SK-N-SH treated with all-trans-retinoic acid at 6 μM for 48 hours (cell line): ENCODE measurements around the gene SP140.

ENCODE experiments used
- ATAC-seq: fragments of 200-7000 bp; cut with Tn5 transposase; 3 replicates; pipeline ENCODE4 v1.9.1; 2020; ENCODE audit warnings: mild to moderate bottlenecking, moderate library complexity
- ARNTL ChIP-seq: fragments of 450-650 bp; formaldehyde crosslinking; IDR thresholded peaks from 2 replicates; pipeline ENCODE4 v1.5.0; 2020; ENCODE audit warnings: low read depth, mild to moderate bottlenecking, moderate library complexity, borderline replicate concordance
- BACH2 ChIP-seq: fragments of 250-450 bp; sonication (Bioruptor Pico); IDR thresholded peaks from 2 replicates; pipeline ENCODE4 v1.9.0; 2021; ENCODE audit warnings: mild to moderate bottlenecking, borderline replicate concordance
- CSDC2 ChIP-seq: fragments of 250-450 bp; sonication (Bioruptor Pico); IDR thresholded peaks from 2 replicates; pipeline ENCODE4 v1.5.0; 2020; ENCODE audit warnings: mild to moderate bottlenecking, moderate library complexity
- ISL1 ChIP-seq: fragments of 250-450 bp; sonication (Bioruptor Pico); IDR thresholded peaks from 2 replicates; pipeline ENCODE4 v2.1.2; 2022; ENCODE audit warnings: mild to moderate bottlenecking, moderate library complexity
- OSR1 ChIP-seq: fragments of 250-450 bp; sonication (Bioruptor Pico); IDR thresholded peaks from 2 replicates; pipeline ENCODE4 v1.8.0; 2022; ENCODE audit warnings: moderate library complexity, mild to moderate bottlenecking, inconsistent platforms
- PPARA ChIP-seq: fragments of 250-450 bp; sonication (Bioruptor Pico); IDR thresholded peaks from 2 replicates; pipeline ENCODE4 v1.5.0; 2020; ENCODE audit warnings: mild to moderate bottlenecking, borderline replicate concordance
- RARB ChIP-seq: fragments of 250-450 bp; sonication (Bioruptor Pico); IDR thresholded peaks from 2 replicates; pipeline ENCODE4 v1.8.0; 2021; ENCODE audit warnings: mild to moderate bottlenecking, moderate library complexity
- SNAI2 ChIP-seq: fragments of 250-450 bp; sonication (Bioruptor Pico); IDR thresholded peaks from 2 replicates; pipeline ENCODE4 v1.5.0; 2020; ENCODE audit warnings: mild to moderate bottlenecking, moderate library complexity
- TOX ChIP-seq: fragments of 250-450 bp; sonication (Bioruptor Pico); IDR thresholded peaks from 2 replicates; pipeline ENCODE4 v1.8.0; 2021; ENCODE audit warnings: mild to moderate bottlenecking, moderate library complexity, borderline replicate concordance
- ZC3H10 ChIP-seq: fragments of 250-450 bp; sonication (Bioruptor Pico); IDR thresholded peaks from 2 replicates; pipeline ENCODE4 v1.5.1; 2021; ENCODE audit warnings: mild to moderate bottlenecking, moderate library complexity
- ZFP3 ChIP-seq: fragments of 250-450 bp; sonication (Bioruptor Pico); IDR thresholded peaks from 2 replicates; pipeline ENCODE4 v1.5.0; 2020; ENCODE audit warnings: mild to moderate bottlenecking, moderate library complexity
- ZNF565 ChIP-seq: fragments of 450-650 bp; formaldehyde crosslinking; conservative IDR thresholded peaks from 2 replicates; pipeline ENCODE4 v1.5.0; 2020; ENCODE audit warnings: low read depth, mild to moderate bottlenecking, moderate library complexity
- ZNF70 ChIP-seq: fragments of 450-650 bp; formaldehyde crosslinking; IDR thresholded peaks from 2 replicates; pipeline ENCODE4 v1.5.0; 2020; ENCODE audit warnings: mild to moderate bottlenecking, moderate library complexity
- ZNF8 ChIP-seq: fragments of 450-650 bp; formaldehyde crosslinking; IDR thresholded peaks from 2 replicates; pipeline ENCODE4 v1.5.0; 2020; ENCODE audit warnings: mild to moderate bottlenecking, moderate library complexity
- TF ChIP-seq, protein P1 (sequence below): fragments of 250-450 bp; sonication (Bioruptor Pico); IDR thresholded peaks from 2 replicates; pipeline ENCODE4 v1.5.1; 2021; ENCODE audit warnings: mild to moderate bottlenecking, moderate library complexity
- TF ChIP-seq, protein P2 (sequence below): fragments of 250-450 bp; sonication (Bioruptor Pico); IDR thresholded peaks from 2 replicates; pipeline ENCODE4 v1.5.1; 2020; ENCODE audit warnings: low read depth, mild to moderate bottlenecking, moderate library complexity
- TF ChIP-seq, protein P3 (sequence below): fragments of 250-450 bp; sonication (Bioruptor Pico); IDR thresholded peaks from 2 replicates; pipeline ENCODE4 v1.8.0; 2020; ENCODE audit warnings: mild to moderate bottlenecking, moderate library complexity, borderline replicate concordance
- TF ChIP-seq, protein P4 (sequence below): fragments of 250-450 bp; sonication (Bioruptor Pico); IDR thresholded peaks from 2 replicates; pipeline ENCODE4 v1.5.0; 2020; ENCODE audit warnings: mild to moderate bottlenecking, moderate library complexity

SP140 gene

DNA sequence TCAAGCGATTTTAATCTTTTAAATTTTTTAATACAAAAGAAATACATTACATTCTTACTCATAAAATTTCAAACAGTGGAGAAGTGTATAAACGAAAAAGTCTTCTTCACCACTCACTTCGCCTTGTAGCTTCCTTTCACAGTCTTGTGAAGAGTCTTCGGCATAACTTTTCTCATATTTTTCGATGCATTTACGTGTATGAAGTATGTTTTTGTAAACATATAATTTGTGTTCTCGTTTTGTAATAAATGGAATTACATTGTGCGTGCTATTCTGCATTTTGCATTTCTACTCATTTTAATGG, 102.6 kb downstream of the SP140 start:
- ATAC-seq = no peak
- TF ChIP-seq, protein P1, sequence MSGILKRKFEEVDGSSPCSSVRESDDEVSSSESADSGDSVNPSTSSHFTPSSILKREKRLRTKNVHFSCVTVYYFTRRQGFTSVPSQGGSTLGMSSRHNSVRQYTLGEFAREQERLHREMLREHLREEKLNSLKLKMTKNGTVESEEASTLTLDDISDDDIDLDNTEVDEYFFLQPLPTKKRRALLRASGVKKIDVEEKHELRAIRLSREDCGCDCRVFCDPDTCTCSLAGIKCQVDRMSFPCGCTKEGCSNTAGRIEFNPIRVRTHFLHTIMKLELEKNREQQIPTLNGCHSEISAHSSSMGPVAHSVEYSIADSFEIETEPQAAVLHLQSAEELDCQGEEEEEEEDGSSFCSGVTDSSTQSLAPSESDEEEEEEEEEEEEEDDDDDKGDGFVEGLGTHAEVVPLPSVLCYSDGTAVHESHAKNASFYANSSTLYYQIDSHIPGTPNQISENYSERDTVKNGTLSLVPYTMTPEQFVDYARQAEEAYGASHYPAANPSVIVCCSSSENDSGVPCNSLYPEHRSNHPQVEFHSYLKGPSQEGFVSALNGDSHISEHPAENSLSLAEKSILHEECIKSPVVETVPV (CRISPR knock-in tag) = no peak
- TF ChIP-seq, protein P2, sequence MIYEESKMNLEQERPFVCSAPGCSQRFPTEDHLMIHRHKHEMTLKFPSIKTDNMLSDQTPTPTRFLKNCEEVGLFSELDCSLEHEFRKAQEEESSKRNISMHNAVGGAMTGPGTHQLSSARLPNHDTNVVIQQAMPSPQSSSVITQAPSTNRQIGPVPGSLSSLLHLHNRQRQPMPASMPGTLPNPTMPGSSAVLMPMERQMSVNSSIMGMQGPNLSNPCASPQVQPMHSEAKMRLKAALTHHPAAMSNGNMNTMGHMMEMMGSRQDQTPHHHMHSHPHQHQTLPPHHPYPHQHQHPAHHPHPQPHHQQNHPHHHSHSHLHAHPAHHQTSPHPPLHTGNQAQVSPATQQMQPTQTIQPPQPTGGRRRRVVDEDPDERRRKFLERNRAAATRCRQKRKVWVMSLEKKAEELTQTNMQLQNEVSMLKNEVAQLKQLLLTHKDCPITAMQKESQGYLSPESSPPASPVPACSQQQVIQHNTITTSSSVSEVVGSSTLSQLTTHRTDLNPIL = no peak
- TF ChIP-seq, protein P3, sequence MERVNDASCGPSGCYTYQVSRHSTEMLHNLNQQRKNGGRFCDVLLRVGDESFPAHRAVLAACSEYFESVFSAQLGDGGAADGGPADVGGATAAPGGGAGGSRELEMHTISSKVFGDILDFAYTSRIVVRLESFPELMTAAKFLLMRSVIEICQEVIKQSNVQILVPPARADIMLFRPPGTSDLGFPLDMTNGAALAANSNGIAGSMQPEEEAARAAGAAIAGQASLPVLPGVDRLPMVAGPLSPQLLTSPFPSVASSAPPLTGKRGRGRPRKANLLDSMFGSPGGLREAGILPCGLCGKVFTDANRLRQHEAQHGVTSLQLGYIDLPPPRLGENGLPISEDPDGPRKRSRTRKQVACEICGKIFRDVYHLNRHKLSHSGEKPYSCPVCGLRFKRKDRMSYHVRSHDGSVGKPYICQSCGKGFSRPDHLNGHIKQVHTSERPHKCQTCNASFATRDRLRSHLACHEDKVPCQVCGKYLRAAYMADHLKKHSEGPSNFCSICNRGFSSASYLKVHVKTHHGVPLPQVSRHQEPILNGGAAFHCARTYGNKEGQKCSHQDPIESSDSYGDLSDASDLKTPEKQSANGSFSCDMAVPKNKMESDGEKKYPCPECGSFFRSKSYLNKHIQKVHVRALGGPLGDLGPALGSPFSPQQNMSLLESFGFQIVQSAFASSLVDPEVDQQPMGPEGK (CRISPR knock-in tag) = no peak
- no peak for TF ChIP-seq ISL1 (CRISPR knock-in tag)
- TF ChIP-seq PPARA (CRISPR knock-in tag) = no peak
- no peak for TF ChIP-seq ZC3H10 (CRISPR knock-in tag)
- TF ChIP-seq OSR1 (CRISPR knock-in tag) = no peak
- TF ChIP-seq ARNTL (CRISPR knock-in tag) = no peak
- no peak for TF ChIP-seq TOX
- TF ChIP-seq SNAI2 (CRISPR knock-in tag) = no peak
- no peak for TF ChIP-seq ZNF8
- no peak for TF ChIP-seq CSDC2 (CRISPR knock-in tag)
- TF ChIP-seq, protein P4, sequence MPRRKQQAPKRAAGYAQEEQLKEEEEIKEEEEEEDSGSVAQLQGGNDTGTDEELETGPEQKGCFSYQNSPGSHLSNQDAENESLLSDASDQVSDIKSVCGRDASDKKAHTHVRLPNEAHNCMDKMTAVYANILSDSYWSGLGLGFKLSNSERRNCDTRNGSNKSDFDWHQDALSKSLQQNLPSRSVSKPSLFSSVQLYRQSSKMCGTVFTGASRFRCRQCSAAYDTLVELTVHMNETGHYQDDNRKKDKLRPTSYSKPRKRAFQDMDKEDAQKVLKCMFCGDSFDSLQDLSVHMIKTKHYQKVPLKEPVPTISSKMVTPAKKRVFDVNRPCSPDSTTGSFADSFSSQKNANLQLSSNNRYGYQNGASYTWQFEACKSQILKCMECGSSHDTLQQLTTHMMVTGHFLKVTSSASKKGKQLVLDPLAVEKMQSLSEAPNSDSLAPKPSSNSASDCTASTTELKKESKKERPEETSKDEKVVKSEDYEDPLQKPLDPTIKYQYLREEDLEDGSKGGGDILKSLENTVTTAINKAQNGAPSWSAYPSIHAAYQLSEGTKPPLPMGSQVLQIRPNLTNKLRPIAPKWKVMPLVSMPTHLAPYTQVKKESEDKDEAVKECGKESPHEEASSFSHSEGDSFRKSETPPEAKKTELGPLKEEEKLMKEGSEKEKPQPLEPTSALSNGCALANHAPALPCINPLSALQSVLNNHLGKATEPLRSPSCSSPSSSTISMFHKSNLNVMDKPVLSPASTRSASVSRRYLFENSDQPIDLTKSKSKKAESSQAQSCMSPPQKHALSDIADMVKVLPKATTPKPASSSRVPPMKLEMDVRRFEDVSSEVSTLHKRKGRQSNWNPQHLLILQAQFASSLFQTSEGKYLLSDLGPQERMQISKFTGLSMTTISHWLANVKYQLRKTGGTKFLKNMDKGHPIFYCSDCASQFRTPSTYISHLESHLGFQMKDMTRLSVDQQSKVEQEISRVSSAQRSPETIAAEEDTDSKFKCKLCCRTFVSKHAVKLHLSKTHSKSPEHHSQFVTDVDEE (CRISPR knock-in tag) = no peak
- no peak for TF ChIP-seq RARB (CRISPR knock-in tag)
- no peak for TF ChIP-seq ZNF565 (CRISPR knock-in tag)
- no peak for TF ChIP-seq BACH2 (CRISPR knock-in tag)

DNA sequence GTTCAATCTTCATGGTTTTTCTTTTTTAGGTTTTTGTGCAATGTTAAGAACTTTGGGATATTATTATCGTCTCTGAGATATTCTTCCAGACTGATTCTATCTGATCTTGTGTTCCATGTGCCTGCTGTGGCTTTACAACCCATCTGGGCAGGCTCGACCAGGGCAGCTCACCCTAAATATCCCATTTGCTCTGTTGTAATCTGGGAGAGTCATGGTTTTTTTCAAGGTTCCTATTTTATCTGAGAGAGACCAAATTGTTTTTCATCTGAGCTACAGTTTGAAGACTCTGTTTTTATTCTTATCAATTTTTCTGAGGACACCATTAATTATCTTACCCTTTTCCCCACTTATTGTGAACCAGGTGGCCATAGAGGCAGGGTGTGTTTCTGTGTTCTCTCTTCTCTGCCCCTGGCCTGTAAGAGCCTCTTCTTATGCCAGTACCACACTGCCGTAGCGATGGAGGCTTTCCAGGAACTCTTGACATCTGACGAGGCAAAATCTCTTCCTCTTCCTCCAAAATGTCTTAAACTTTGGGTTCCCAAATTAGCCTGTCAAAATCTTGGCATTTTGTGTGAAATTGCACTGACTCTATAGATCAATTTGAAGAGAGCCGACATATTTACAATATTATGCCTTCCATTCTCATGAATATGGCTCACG, 104.5 kb downstream of the SP140 start:
- 0 out of 3 replicates have a peak, but pooled peaks have one; percentile 11 for ATAC-seq
- TF ChIP-seq ARNTL (CRISPR knock-in tag) (no peak), ISL1 (CRISPR knock-in tag) (no peak), ZNF70 (no peak), CSDC2 (CRISPR knock-in tag) (no peak), ZFP3 (CRISPR knock-in tag) (no peak), ZNF565 (CRISPR knock-in tag) (no peak)
- TF ChIP-seq, protein P4 (CRISPR knock-in tag) = no peak
- TF ChIP-seq, protein P3 (CRISPR knock-in tag) = no peak
